ENCODE results near the gene TRPM2.
"Not testable (repeated sequence)": the region's sequence is repeated elsewhere in the genome, so short reads cannot be mapped to it uniquely, and the experiment has no call there.

Gene TRPM2

DNA sequence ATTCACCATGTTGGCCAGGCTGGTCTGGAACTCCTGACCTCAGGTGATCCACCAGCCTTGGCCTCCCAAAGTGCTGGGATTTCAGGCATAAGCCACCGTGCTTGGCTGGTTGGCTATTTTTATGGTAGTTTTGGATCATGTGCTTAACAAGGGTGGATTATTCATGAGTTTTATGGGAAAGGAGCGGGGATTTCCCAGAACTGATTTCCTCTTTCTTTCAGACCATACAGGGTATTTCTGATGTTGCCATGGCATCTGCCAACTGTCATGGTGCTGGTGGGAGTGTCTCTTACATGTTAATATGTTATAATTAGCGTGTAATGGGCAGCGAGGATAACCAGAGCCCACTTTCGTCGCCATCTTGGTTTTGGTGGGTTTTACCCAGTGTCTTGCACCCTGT is 3.2 kb downstream of the TRPM2 start:
- Mint-ChIP-seq H3K27me3 (no peaks in the 10 kb centered on the region), H3K36me3 (ENCODE audit: insufficient read depth) (peaks cover 1% of the 10 kb centered on the region), H3K4me1 (peaks cover 45% of the 10 kb centered on the region), H3K4me3 (no peak overlapping the region), H3K27ac (ENCODE audit: low read depth) (no peak overlapping the region), H3K9me3 (no peaks in the 10 kb centered on the region)
- DNase-seq (ENCODE audit: low spot score in 2 of 2) (no peak), ATAC-seq (replicated peaks; ENCODE audit: extremely low read depth, poor library complexity, severe bottlenecking) (no peak)

DNA sequence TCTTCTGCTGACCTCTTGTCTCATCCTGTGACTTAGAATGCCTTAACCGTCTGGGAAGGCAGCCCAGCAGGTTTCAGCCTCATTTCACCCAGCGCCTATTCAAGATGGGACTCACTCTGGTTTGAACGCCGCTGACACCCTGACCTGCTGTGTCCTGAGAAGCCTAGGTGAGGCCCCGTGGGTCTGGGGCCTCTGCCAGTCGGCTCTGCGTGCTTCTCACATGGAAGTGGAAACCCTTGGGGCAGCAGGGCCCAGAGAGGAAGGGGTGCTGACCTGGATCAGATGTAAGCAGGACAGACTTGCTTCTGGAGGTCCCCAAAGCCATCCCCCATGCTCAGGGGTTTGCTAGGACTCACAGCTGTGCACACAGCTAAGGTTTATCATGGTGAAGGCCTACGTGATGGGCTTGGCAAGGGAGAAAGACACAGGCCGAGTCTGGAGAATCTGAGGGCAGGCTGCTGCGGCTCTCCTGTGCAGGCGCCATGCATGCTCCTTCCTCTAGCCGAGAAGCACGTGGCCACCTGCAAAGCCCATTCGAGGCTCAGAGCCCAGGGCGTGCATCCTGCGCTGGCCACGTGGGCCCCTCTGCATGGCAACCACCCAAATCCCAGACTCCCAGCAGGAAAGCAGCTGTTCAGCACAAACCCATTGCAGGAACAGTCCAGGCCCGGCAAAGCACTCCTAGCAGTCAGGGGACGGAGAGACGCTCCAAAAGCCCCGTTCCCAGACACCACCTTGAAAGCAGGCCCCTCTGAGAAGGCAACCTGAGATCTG is 3.8 kb downstream of the TRPM2 start:
- DNase-seq (ENCODE audit: low spot score in 2 of 2), result no peak
- peaks cover 43% of the 10 kb centered on the region for H3K4me1 Mint-ChIP-seq
- no peak overlapping the region for H3K27ac Mint-ChIP-seq (ENCODE audit: low read depth)
- ATAC-seq (replicated peaks; ENCODE audit: extremely low read depth, poor library complexity, severe bottlenecking), result no peak
- no peak overlapping the region for H3K4me3 Mint-ChIP-seq
- peaks cover 1% of the 10 kb centered on the region for H3K36me3 Mint-ChIP-seq (ENCODE audit: insufficient read depth)
- no peaks in the 10 kb centered on the region for H3K9me3 Mint-ChIP-seq
- H3K27me3 Mint-ChIP-seq, result no peaks in the 10 kb centered on the region

DNA sequence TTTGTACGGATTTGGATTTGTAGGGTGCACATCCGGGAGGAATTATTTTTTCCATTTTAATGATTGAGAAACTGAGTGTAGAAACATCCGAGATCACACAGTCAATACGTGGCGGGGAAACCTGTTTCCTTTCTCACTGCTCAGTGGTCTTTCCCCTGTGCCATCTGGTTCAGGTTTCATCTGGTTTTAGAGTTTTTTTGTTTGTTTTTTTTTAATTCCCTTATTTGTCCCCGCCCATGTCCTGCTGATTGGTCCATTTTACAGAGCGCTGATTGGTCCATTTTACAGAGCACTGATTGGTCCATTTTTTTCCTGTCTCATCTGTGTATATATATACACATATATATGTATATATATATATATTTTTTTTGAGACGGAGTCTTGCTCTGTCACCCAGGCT is 6.0 kb downstream of the TRPM2 start:
- no peak for ATAC-seq (replicated peaks; ENCODE audit: extremely low read depth, poor library complexity, severe bottlenecking)
- H3K4me1 Mint-ChIP-seq, result peaks cover 23% of the 10 kb centered on the region
- H3K9me3 Mint-ChIP-seq, result peaks cover 8% of the 10 kb centered on the region
- peaks cover under 1% of the 10 kb centered on the region for H3K36me3 Mint-ChIP-seq (ENCODE audit: insufficient read depth)
- H3K27me3 Mint-ChIP-seq, result peaks cover 11% of the 10 kb centered on the region
- H3K27ac Mint-ChIP-seq (ENCODE audit: low read depth), result no peak overlapping the region
- no peak overlapping the region for H3K4me3 Mint-ChIP-seq
- DNase-seq (ENCODE audit: low spot score in 2 of 2), result no peak

DNA sequence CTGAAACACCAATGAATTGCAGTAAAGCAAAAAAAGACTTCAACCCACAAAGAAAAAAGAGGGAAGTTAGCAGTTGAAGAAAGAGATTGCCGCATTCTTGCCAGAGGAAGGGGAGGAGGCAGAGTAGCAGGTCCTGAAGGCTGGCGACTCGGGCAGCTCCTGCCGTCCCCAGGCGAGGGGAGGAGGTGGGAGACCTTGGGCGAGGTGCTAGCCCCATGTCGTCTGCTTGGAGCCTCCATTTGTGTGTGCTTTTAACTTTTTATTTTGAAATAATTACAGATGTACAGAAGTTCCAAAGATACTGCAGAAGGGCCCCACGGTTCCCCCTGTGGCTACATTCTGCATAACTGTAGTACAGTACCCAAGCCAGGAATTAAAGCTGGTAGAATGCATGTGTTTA is 6.7 kb downstream of the TRPM2 start:
- Mint-ChIP-seq H3K36me3 (ENCODE audit: insufficient read depth) (peaks cover 1% of the 10 kb centered on the region), H3K27ac (ENCODE audit: low read depth) (no peak overlapping the region), H3K4me1 (peaks cover 16% of the 10 kb centered on the region), H3K9me3 (peaks cover 8% of the 10 kb centered on the region), H3K4me3 (no peak overlapping the region), H3K27me3 (peaks cover 11% of the 10 kb centered on the region)
- ATAC-seq (replicated peaks; ENCODE audit: extremely low read depth, poor library complexity, severe bottlenecking) (no peak), DNase-seq (ENCODE audit: low spot score in 2 of 2) (no peak)

DNA sequence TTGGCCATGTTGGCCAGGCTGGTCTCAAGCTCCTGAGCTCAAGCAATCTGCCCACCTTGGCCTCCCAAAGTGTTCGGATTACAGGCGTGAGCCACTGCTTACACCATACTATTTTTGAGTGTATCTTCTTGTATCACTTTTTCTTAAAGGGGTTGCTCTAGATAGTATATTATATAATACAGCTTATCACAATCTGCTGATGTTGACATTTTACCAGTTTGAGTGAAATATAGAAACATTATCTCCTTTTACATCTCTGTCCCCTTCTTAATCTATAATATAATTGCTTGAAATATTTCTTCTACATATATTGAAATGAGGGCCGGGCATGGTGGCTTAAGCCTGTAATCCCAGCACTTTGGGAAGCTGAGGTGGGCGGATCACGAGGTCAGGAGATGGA is 8.5 kb downstream of the TRPM2 start:
- DNase-seq (ENCODE audit: low spot score in 2 of 2); H3K4me3 Mint-ChIP-seq; H3K27ac Mint-ChIP-seq (ENCODE audit: low read depth); H3K4me1 Mint-ChIP-seq; H3K9me3 Mint-ChIP-seq; H3K36me3 Mint-ChIP-seq (ENCODE audit: insufficient read depth); ATAC-seq (replicated peaks; ENCODE audit: extremely low read depth, poor library complexity, severe bottlenecking): not testable (repeated sequence)
- peaks cover 11% of the 10 kb centered on the region for H3K27me3 Mint-ChIP-seq

DNA sequence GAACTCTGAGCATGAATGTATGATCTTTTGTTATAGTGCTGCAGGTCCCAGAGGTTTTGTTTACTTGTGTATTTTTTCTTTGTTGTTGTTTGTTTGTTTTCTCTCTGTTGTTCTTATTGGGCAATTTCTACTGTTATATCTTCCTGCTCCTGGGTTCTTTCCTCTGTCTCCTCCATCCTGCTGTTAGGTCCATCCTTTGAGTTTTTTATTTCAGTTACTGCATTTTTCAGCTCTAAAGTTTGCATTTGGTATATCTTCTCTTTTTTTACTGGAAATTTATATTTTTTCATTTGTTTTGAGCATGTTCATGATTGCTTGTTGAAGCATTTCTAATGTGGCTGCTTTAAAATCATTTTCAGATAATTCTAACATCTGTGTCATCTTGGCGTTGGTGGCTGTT is 9.9 kb downstream of the TRPM2 start:
- H3K4me1 Mint-ChIP-seq, result peaks cover 10% of the 10 kb centered on the region
- no peak overlapping the region for H3K27ac Mint-ChIP-seq (ENCODE audit: low read depth)
- no peak overlapping the region for H3K4me3 Mint-ChIP-seq
- H3K36me3 Mint-ChIP-seq (ENCODE audit: insufficient read depth), result peaks cover 3% of the 10 kb centered on the region
- peaks cover 8% of the 10 kb centered on the region for H3K9me3 Mint-ChIP-seq
- DNase-seq (ENCODE audit: low spot score in 2 of 2) (no peak), ATAC-seq (replicated peaks; ENCODE audit: extremely low read depth, poor library complexity, severe bottlenecking) (no peak)
- H3K27me3 Mint-ChIP-seq, result peaks cover 11% of the 10 kb centered on the region

DNA sequence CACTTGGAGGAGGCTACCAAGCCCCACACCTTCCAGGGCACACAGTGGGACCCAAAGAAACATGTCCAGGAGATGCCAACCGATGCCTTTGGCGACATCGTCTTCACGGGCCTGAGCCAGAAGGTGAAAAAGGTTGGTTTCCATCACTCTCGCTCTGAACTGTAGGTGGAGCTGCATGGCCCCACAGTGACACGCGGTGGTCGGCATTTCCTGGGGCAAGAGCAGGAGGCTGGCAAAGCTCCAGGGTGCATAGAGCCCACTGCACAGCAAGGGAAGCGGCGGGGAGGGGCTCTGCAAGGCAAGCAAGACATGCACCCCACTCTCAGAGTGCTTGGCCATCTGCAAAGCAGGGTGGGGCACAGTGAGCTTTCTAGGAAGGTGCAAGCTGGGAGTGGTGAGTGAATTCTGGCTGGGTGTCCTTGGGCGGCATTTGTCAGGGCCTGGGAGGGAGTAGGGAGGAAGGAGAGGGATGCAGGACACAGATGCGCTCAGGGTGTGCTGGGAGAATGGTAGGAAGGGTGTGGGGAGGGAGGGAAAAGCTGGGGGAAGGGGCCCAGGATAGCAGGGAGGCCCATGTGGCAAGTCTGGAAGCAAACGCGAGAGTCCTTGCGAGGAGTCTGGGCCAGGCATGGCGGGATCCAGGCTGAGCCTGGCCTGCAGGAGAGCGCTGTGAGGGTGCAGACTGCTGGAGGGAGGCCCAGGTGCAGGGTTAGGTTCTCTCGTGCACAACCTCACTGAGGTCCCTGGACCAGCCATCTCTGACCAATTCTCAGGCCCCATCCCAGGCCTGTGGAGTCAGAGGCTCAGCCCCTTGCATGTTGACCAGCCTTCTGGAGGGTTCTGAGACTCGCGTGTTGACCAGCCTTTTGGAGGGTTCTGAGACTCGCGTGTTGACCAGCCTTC is 11.0 kb downstream of the TRPM2 start:
- no peak for DNase-seq (ENCODE audit: low spot score in 2 of 2)
- H3K27me3 Mint-ChIP-seq, result peaks cover 11% of the 10 kb centered on the region

DNA sequence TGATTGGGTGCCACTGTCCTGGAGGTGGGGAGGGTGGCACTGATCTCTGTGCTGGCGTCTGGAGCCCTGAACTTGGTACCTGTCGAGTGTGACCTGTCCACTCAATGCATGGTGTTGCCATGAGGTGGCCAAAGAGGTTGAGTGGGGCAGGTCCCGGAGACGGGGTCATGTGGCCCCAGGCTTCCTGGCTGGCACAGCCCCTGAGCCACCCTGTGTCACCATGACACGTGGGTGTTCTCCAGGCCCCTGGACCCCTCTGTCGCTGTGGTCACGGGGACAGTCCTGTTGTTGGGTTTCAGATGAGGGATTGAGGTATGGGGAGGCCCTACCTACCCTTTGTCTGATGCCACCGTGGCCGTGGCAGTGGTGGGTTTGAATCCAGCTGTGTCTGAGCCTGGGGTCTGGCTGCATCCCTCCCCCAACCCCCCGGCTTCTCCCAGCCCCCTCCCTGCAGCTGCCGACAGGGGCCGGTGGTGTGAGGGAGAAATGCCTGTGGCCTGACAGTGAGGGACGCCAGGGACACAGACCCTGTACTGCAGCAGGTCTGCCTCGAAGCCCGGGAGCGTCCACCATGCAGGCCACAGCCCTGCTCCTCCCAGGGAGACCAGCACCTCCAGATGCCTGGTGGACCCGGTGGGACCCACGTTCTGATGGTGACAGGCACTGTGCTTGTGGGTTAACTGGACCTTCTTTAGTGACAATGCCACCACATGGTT is 12.0 kb downstream of the TRPM2 start:
- no peak overlapping the region for H3K4me3 Mint-ChIP-seq
- no peak overlapping the region for H3K27ac Mint-ChIP-seq (ENCODE audit: low read depth)
- H3K27me3 Mint-ChIP-seq, result peaks cover 11% of the 10 kb centered on the region
- no peaks in the 10 kb centered on the region for H3K4me1 Mint-ChIP-seq
- ATAC-seq (replicated peaks; ENCODE audit: extremely low read depth, poor library complexity, severe bottlenecking), result no peak
- peaks cover 8% of the 10 kb centered on the region for H3K9me3 Mint-ChIP-seq
- peaks cover 3% of the 10 kb centered on the region for H3K36me3 Mint-ChIP-seq (ENCODE audit: insufficient read depth)
- DNase-seq (ENCODE audit: low spot score in 2 of 2), result no peak

More for the DNA sequence above, 11.0 kb downstream of the TRPM2 start:
- no peak for ATAC-seq (replicated peaks; ENCODE audit: extremely low read depth, poor library complexity, severe bottlenecking)
- H3K4me1 Mint-ChIP-seq, result peaks cover 5% of the 10 kb centered on the region
- H3K9me3 Mint-ChIP-seq, result peaks cover 8% of the 10 kb centered on the region
- peaks cover 3% of the 10 kb centered on the region for H3K36me3 Mint-ChIP-seq (ENCODE audit: insufficient read depth)
- H3K4me3 Mint-ChIP-seq, result no peak overlapping the region
- no peak overlapping the region for H3K27ac Mint-ChIP-seq (ENCODE audit: low read depth)

DNA sequence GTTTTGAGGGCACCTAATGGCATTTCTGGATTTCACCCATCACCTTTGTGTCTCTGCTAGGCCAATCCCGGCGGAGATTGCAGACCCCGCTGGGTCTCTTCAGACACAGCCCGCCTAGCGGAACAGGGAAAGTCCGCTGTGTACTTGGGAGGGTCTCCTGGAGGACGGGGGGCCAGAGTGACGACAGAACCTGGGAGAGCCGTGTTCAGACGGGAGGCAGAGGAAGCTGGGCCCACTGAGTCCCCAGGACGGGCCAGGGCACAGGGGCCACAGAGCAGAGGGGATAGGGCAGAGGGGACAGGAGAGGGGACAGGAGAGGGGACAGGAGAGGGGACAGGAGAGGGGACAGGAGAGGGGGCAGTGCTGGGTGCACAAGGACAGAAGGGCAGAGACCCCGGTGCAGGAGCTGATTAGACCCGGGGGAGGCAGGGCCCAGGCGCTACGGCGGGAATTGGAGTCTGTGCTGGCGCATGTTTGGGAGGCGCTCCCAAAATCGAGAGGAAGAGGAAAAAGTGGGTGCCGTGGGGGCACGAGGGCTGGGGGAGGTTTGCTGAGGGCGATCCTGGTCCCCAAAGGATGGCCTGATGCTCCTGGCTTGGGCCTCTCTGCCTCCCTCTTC is 12.7 kb downstream of the TRPM2 start:
- H3K4me3 Mint-ChIP-seq, result no peak overlapping the region
- H3K27ac Mint-ChIP-seq (ENCODE audit: low read depth), result no peak overlapping the region
- H3K27me3 Mint-ChIP-seq, result peaks cover 11% of the 10 kb centered on the region
- ATAC-seq (replicated peaks; ENCODE audit: extremely low read depth, poor library complexity, severe bottlenecking) (no peak), DNase-seq (ENCODE audit: low spot score in 2 of 2) (no peak)
- H3K36me3 Mint-ChIP-seq (ENCODE audit: insufficient read depth), result peaks cover 3% of the 10 kb centered on the region
- no peaks in the 10 kb centered on the region for H3K4me1 Mint-ChIP-seq
- H3K9me3 Mint-ChIP-seq, result peaks cover 8% of the 10 kb centered on the region

DNA sequence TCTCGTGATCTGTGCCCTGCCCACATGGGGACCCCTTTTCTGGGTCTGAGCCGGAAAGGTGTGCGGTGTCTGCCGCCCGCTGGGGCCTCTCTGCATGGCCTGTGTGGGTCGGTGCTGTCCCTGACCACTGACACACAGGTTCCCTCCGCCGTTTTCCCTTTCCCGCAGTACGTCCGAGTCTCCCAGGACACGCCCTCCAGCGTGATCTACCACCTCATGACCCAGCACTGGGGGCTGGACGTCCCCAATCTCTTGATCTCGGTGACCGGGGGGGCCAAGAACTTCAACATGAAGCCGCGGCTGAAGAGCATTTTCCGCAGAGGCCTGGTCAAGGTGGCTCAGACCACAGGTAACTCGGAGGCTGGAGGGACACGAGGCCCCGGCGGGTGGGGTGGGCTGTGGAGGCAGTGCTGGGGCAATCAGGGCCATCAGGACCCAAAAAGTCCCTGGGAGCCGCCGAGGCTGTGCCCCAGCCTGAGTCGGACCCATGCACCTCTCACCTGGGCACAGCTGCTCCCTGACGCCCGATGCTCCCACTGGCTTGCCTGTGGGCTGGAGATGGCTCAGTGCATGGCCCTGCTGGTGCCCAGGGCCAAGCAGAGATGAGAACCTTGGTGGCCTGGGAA is 13.3 kb downstream of the TRPM2 start:
- H3K4me1 Mint-ChIP-seq, result no peaks in the 10 kb centered on the region
- H3K4me3 Mint-ChIP-seq, result no peak overlapping the region
- ATAC-seq (replicated peaks; ENCODE audit: extremely low read depth, poor library complexity, severe bottlenecking), result no peak
- no peak overlapping the region for H3K27ac Mint-ChIP-seq (ENCODE audit: low read depth)
- peaks cover 3% of the 10 kb centered on the region for H3K36me3 Mint-ChIP-seq (ENCODE audit: insufficient read depth)
- peaks cover 8% of the 10 kb centered on the region for H3K9me3 Mint-ChIP-seq
- no peak for DNase-seq (ENCODE audit: low spot score in 2 of 2)
- H3K27me3 Mint-ChIP-seq, result peaks cover 11% of the 10 kb centered on the region

DNA sequence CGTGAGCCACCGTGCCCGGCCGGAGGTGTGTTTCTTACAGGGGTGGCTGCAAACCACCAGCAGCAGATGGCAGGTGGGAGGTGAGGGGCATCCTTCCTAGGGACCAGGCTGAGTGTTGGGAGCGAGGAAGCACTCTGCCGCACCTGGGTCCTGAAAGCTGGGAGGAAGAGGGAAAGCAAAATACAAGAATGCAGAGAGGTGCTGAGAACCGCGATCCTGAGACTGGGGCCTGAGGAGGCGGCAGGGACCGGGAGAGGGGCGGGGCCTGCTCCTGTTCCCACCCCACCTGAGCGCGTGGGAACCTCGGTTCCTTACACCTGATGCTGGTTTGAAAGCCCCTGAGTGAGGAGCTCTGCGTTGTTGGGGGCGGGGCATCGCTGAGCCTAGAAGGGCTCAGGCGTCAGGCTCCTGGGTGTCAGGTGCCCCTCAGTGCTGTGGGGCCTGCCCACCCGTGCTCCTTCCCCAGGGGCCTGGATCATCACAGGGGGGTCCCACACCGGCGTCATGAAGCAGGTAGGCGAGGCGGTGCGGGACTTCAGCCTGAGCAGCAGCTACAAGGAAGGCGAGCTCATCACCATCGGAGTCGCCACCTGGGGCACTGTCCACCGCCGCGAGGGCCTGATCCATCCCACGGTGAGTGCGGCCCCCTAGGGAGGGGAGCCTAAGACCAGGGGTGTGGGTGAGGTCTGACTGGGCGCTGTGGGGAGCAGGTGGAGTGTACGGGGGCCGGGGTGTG is 15.5 kb downstream of the TRPM2 start:
- Mint-ChIP-seq H3K27me3 (no peaks in the 10 kb centered on the region), H3K9me3 (no peaks in the 10 kb centered on the region), H3K36me3 (ENCODE audit: insufficient read depth) (peaks cover 3% of the 10 kb centered on the region), H3K27ac (ENCODE audit: low read depth) (no peak overlapping the region), H3K4me1 (peaks cover 5% of the 10 kb centered on the region), H3K4me3 (no peak overlapping the region)
- no peak for DNase-seq (ENCODE audit: low spot score in 2 of 2)
- ATAC-seq (replicated peaks; ENCODE audit: extremely low read depth, poor library complexity, severe bottlenecking), result no peak
